Chondrocyte (in vitro differentiated cells): ENCODE data around the gene CASP2. TPM values are rescaled to one million over a fixed set of nuclear protein-coding genes. Genes with fewer than 3 reads are reported as not detected.

Experiments used
- DNase-seq: peaks from one replicate; pipeline ENCODE4 v3.0.0; 2021; ENCODE audit warnings: mixed read lengths, low spot score
- H3K27ac Mint-ChIP-seq: one replicate; pipeline ENCODE4 v1.8.0; 2021; ENCODE audit warnings: mild to moderate bottlenecking, moderate library complexity, mixed read lengths; ENCODE audit not compliant: unreplicated experiment
- H3K27me3 Mint-ChIP-seq: 2 replicates; pipeline ENCODE4 v1.8.0; 2021; ENCODE audit warnings: low read depth, mixed read lengths
- H3K36me3 Mint-ChIP-seq: 2 replicates; pipeline ENCODE4 v1.8.0; 2021; ENCODE audit warnings: low read depth, mixed read lengths
- H3K4me1 Mint-ChIP-seq: 2 replicates; pipeline ENCODE4 v1.8.0; 2021; ENCODE audit warnings: low read depth, mild to moderate bottlenecking, mixed read lengths
- H3K4me3 Mint-ChIP-seq: one replicate; pipeline ENCODE4 v1.8.0; 2021; ENCODE audit warnings: mild to moderate bottlenecking, moderate library complexity, mixed read lengths; ENCODE audit not compliant: unreplicated experiment
- H3K9me3 Mint-ChIP-seq: 2 replicates; pipeline ENCODE4 v1.8.0; 2021; ENCODE audit warnings: low read depth, mixed read lengths
- CTCF ChIP-seq: fragments of 200-600 bp; sonication (generic); IDR thresholded peaks from 2 replicates; pipeline ENCODE4 v1.5.0; 2021; ENCODE audit warnings: antibody characterized with exemption, mild to moderate bottlenecking, moderate library complexity
- total RNA-seq: library from RNA; stranded (reverse); gene quantifications from 3 replicates; pipeline ENCODE4 v1.2.1, GENCODE V29; 2021

CASP2 gene
- total RNA-seq, 1 donor from 2014 or later: 30.3 TPM

- H3K27me3 Mint-ChIP-seq: peaks cover 43% of the 10 kb centered on the region
- H3K4me3 Mint-ChIP-seq: no peak overlapping the region
- no peaks in the 10 kb centered on the region for H3K9me3 Mint-ChIP-seq
- no peaks in the 10 kb centered on the region for H3K36me3 Mint-ChIP-seq
- no peak overlapping the region for H3K27ac Mint-ChIP-seq
- TF ChIP-seq CTCF: no peak
- no peaks in the 10 kb centered on the region for H3K4me1 Mint-ChIP-seq
- DNase-seq: no peak
Observed at GRCh38 chr7:143351060-143351459, 62.9 kb downstream of the CASP2 start.

- no peak overlapping the region for H3K27ac Mint-ChIP-seq
- no peaks in the 10 kb centered on the region for H3K4me1 Mint-ChIP-seq
- no peaks in the 10 kb centered on the region for H3K9me3 Mint-ChIP-seq
- H3K4me3 Mint-ChIP-seq: no peak overlapping the region
- DNase-seq: no peak
- TF ChIP-seq CTCF: no peak
- no peaks in the 10 kb centered on the region for H3K36me3 Mint-ChIP-seq
- peaks cover 39% of the 10 kb centered on the region for H3K27me3 Mint-ChIP-seq
Observed at GRCh38 chr7:143351574-143351973, 63.4 kb downstream of the CASP2 start.

GRCh38 chr7:143352531-143353002, 64.4 kb downstream of the CASP2 start:
- H3K4me1 Mint-ChIP-seq: no peaks in the 10 kb centered on the region
- H3K9me3 Mint-ChIP-seq: no peaks in the 10 kb centered on the region
- H3K27me3 Mint-ChIP-seq: peaks cover 32% of the 10 kb centered on the region
- H3K27ac Mint-ChIP-seq: no peak overlapping the region
- no peak for DNase-seq
- no peak for TF ChIP-seq CTCF
- H3K36me3 Mint-ChIP-seq: no peaks in the 10 kb centered on the region
- H3K4me3 Mint-ChIP-seq: no peak overlapping the region

GRCh38 chr7:143354376-143354775, 66.2 kb downstream of the CASP2 start:
- no peaks in the 10 kb centered on the region for H3K36me3 Mint-ChIP-seq
- peaks cover 22% of the 10 kb centered on the region for H3K27me3 Mint-ChIP-seq
- no peaks in the 10 kb centered on the region for H3K9me3 Mint-ChIP-seq
- H3K27ac Mint-ChIP-seq: no peak overlapping the region
- no peak overlapping the region for H3K4me3 Mint-ChIP-seq
- H3K4me1 Mint-ChIP-seq: no peaks in the 10 kb centered on the region
- DNase-seq: no peak
- no peak for TF ChIP-seq CTCF

GRCh38 chr7:143354965-143355364, 66.8 kb downstream of the CASP2 start:
- no peak for DNase-seq
- TF ChIP-seq CTCF: no peak
- Mint-ChIP-seq H3K27ac (no peak overlapping the region), H3K4me3 (no peak overlapping the region), H3K27me3 (peaks cover 16% of the 10 kb centered on the region), H3K4me1 (no peaks in the 10 kb centered on the region), H3K9me3 (no peaks in the 10 kb centered on the region), H3K36me3 (no peaks in the 10 kb centered on the region)
